GM18861 (cell line): Measurements from ENCODE around the gene GOLGA6L6.
"Not testable (repeated sequence)": the region's sequence is repeated elsewhere in the genome, so short reads cannot be mapped to it uniquely, and the experiment has no call there.

Experiments
- ATAC-seq: cut with Tn5 transposase; IDR thresholded peaks from one replicate; pipeline ENCODE4 v1.9.1; 2021; ENCODE audit not compliant: unreplicated experiment

The GOLGA6L6 gene

GRCh38 chr15:20541700-20542099, at the start of gene GOLGA6L6:
Gene GOLGA6L6 (minus strand): TSS chr15:20541800. CDS start chr15:20541709, 91 bp downstream.
- not testable (repeated sequence) for ATAC-seq

DNA sequence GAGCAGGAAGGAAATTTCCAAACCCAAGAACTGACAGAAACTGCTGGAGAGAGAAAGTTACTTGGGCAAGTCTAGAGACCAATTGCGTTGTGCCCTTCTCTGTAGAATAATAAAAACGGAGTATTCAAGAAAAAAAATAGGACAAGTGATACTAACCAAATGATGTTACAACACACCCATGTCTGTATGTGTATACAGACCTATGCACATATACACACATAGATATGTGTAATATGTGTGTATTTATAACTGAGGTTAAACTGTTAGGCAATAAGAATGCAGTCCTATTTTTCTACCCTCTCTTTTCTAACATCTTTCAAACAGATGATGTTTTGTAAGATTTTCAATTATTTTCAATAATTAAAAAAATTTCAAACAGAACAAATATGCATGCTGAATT, 48.5 kb upstream of the GOLGA6L6 start:
- not testable (repeated sequence) for ATAC-seq

GRCh38 chr15:20586821-20587220, 45.2 kb upstream of the GOLGA6L6 start:
- not testable (repeated sequence) for ATAC-seq

GRCh38 chr15:20582726-20583115, 41.1 kb upstream of the GOLGA6L6 start:
- ATAC-seq: not testable (repeated sequence)

- ATAC-seq: not testable (repeated sequence)
Measured at GRCh38 chr15:20582109-20582725, 40.6 kb upstream of the GOLGA6L6 start.

- ATAC-seq: not testable (repeated sequence)
Measured at GRCh38 chr15:20581261-20582108, 39.9 kb upstream of the GOLGA6L6 start.

DNA sequence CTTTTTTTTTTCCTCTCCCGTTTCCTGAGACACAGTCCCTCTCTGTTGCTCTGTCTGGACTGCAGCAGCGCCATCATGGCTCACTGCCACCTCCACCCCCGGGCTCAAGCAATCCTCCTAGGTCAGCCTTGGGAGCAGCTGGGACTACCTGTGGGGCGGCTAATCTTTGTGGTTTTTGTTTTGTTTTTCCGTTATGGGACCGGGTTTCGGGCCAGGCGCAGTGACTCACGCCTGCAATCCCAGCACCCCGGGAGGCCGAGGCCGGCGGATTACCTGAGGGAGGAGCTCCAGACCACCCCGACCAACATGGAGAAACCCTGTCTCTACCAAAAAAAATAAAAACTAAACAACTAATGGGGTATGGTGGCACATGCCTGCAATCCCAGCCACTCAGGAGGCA, 38.1 kb upstream of the GOLGA6L6 start:
- not testable (repeated sequence) for ATAC-seq

DNA sequence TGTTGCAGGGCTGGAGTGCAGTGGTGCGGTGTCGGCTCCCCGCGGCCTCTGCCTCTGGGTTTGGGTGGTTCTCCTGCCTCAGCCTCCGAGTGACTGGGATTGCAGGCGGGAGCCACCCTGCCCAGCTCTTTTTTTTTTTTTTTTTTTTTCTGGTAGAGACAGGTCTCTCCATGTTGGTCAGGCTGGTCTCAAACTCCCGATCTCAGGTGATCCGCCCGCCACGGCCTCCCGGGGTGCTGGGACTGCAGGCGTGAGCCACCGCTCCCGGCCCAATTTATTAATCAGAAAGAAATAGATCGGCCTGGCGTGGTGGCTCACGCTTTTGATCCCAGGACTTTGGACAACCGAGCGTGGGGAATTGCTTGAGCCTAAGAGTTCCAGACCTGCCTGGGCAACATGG, 9.7 kb upstream of the GOLGA6L6 start:
- ATAC-seq: not testable (repeated sequence)

DNA sequence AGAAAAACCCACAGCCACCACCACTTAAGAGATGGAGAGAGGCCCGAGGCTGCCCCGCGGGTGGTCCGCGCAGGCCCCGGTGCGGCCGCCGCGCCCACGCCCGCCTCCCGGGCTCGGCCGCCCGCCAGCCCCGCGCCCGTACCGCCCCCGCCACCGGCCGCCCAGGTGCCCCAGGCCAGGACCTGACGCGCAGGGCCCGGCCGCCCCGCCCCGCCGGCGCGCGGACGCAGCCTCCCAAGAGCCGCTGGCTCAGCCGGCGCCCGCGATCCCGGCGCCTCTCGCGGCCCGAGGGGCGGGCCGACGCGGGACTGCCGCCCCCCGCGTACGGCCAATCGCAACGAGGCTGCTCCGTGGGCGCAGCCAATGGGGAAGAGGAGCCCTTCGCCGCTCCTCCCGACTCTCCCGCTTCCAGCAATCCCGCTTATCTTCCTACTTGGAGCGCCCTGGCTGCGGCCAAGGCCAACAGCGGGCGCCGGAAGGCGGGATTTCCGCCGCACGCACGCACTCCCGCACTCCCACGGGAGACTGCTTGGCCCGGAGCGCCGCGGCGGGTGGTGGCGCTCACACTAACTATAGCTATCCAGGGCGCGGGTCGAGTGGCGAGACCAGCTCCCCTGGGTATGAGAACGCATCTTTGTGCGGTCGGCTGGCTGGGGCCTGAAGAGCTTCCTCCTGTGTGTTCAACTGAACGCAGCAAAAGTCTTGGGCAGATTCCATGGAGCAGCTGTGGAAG, 35.5 kb downstream of the GOLGA6L6 start:
- not testable (repeated sequence) for ATAC-seq

DNA sequence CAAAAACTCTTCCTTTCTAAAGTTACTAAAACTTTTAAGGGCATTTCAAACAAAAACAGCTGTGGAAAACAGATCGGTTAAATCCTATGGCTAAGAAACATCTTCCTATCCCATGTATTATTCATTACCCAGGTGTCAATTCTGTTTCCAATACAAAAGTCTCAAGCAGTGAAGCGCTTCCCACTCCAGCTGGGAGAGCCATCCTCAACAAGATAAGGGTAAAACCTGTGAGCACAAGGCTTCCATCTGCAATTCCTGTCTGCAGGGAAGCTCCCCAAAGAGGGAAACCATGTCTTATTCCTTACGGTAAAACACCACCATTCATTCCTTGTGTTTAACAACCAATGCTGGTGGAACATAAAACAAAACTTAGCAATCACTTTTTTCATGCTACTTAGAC, 38.8 kb downstream of the GOLGA6L6 start:
- ATAC-seq: not testable (repeated sequence)

- not testable (repeated sequence) for ATAC-seq
Measured at GRCh38 chr15:20501512-20502222, 39.9 kb downstream of the GOLGA6L6 start.

DNA sequence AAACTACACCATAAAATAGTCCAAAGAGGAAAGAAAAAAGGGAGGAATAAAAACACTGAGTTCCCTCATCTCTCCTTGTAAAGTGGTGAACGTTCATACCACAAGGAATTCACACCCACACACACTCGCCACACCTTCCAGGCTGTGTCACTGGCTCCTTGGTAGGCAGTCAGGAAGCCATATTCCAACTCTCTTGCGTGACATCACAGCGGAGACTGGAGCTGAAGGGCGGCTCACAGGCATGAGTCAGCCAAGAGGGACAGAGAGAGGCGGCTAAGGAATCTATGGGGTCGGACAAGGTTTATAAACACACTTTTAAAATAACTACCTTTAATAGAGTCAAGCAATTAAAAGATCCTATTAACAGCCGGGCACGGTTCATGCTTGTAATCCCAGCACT, 43.8 kb downstream of the GOLGA6L6 start:
- ATAC-seq: not testable (repeated sequence)

DNA sequence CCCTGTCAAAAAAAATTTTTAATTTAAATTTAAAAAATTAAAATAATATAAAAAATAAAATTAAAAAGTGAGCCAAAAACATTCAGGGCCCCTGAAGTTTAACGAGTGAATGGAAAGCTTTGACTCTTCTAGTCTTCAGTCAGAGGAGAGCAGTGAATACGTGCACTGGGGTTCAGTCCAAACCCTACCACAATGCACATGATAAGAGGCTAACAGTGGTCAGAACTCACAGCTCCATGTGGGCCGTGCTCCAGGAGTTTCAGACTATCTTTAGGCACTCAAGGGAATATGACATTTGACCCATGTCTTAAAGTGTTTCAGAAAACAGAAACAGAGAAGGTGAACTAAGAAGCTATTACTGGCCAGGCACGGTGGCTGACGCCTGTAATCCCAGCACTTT, 48.6 kb downstream of the GOLGA6L6 start:
- ATAC-seq: not testable (repeated sequence)

DNA sequence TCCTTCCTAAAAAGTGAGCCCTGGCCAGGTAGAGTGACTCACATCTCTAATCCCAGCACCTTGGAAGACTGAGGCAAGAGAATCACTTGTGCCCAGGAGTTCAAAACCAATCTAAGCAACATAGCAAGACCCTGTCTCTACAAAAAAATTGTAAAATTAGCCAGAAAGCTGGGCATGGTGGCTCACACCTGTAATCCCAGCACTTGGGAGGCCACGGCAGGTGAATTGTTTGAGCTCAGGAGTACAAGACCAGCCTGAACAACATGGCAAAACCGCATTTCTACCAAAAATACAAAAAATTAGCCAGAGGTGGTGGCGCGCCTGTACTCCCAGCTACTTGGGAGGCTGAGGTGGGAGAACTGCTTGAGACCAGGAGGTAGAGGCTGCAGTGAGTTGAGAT, 49.0 kb downstream of the GOLGA6L6 start:
- not testable (repeated sequence) for ATAC-seq

DNA sequence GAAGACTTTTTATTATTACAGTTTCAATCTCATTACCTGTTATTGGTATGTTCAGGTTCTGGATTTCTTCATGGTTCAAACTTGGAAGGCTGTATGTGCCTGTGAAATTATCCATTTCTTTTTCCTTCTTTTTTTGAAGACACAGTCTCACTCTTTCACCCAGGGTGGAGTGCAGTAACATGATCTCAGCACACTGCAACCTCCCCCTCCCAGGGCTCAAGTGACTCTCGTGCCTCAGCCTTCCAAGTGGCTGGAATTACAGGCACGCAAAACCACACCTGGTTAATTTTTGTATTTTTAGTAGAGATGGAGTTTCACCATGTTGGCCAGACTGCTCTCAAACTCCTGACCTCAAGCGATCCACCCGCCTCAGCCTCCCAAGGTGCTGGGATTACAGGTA, 52.3 kb downstream of the GOLGA6L6 start:
- ATAC-seq: not testable (repeated sequence)
